Measurements from ENCODE around the gene EBI3. TPM values are rescaled to one million over a fixed set of nuclear protein-coding genes. Genes with fewer than 3 reads are reported as not detected.
"Not testable (repeated sequence)": the region's sequence is repeated elsewhere in the genome, so short reads cannot be mapped to it uniquely, and the experiment has no call there.

EBI3 gene
- 10 to 100 TPM; 21.8 to 29.9 TPM for total RNA-seq

GRCh38 chr19:4229179-4229931 is at the start of gene EBI3:
Gene EBI3 (plus strand): TSS chr19:4229523. CDS start chr19:4229551, 28 bp downstream.
- Mint-ChIP-seq H3K27me3 (ENCODE audit: low read depth) (no peaks in the 10 kb centered on the region), H3K9me3 (no peaks in the 10 kb centered on the region), H3K4me1 (ENCODE audit: low read depth) (peaks cover 17% of the 10 kb centered on the region), H3K27ac (peak within 1 kb of the TSS; percentile 43), H3K36me3 (ENCODE audit: insufficient read depth in 2 of 2) (peaks cover 0 to 1% of the 10 kb centered on the region in 2 donors), H3K4me3 (no peak within 1 kb of the TSS)
- ATAC-seq (replicated peaks in 1 of 2) (peak; percentile 88 to 91), DNase-seq (peak; percentile 85 to 88)

- Mint-ChIP-seq H3K27ac (peak overlapping the region; percentile 40), H3K4me1 (ENCODE audit: low read depth) (peaks cover 44% of the 10 kb centered on the region)
- no peak for DNase-seq
Measured at GRCh38 chr19:4181053-4181508, 48.2 kb upstream of the EBI3 start.

GRCh38 chr19:4182084-4182810 is 47.1 kb upstream of the EBI3 start, which contains the start of the genes ANKRD24 and SIRT6:
Gene ANKRD24 (plus strand): TSS chr19:4182689. CDS start chr19:4186426, 3,737 bp downstream.
Gene SIRT6 (minus strand): TSS chr19:4182563. CDS start chr19:4182539, 24 bp downstream.
- H3K36me3 Mint-ChIP-seq (ENCODE audit: insufficient read depth in 2 of 2), result peaks cover 5 to 6% of the 10 kb centered on the region in 2 donors
- H3K27ac Mint-ChIP-seq, result peak within 1 kb of the TSS; percentile 98
- ATAC-seq (replicated peaks in 1 of 2) (peak; percentile 92), DNase-seq (peak; percentile 97 to 98)
- H3K27me3 Mint-ChIP-seq (ENCODE audit: low read depth), result no peaks in the 10 kb centered on the region
- H3K4me3 Mint-ChIP-seq, result peak within 1 kb of the TSS; percentile 97
- H3K9me3 Mint-ChIP-seq, result no peaks in the 10 kb centered on the region
- H3K4me1 Mint-ChIP-seq (ENCODE audit: low read depth), result peaks cover 44% of the 10 kb centered on the region

More at GRCh38 chr19:4181053-4181508, 48.2 kb upstream of the EBI3 start:
- ATAC-seq (replicated peaks in 1 of 2), result no peak
- peaks cover 5 to 6% of the 10 kb centered on the region in 2 donors for H3K36me3 Mint-ChIP-seq (ENCODE audit: insufficient read depth in 2 of 2)
- peak overlapping the region; percentile 78 to 97 for H3K4me3 Mint-ChIP-seq
- no peaks in the 10 kb centered on the region for H3K9me3 Mint-ChIP-seq
- H3K27me3 Mint-ChIP-seq (ENCODE audit: low read depth), result no peaks in the 10 kb centered on the region

GRCh38 chr19:4183967-4184717 is 45.2 kb upstream of the EBI3 start:
- peaks cover 43% of the 10 kb centered on the region for H3K4me1 Mint-ChIP-seq (ENCODE audit: low read depth)
- no peak for DNase-seq
- H3K4me3 Mint-ChIP-seq, result peak overlapping the region; percentile 56 to 97
- no peak for ATAC-seq (replicated peaks in 1 of 2)
- no peaks in the 10 kb centered on the region for H3K9me3 Mint-ChIP-seq
- H3K27me3 Mint-ChIP-seq (ENCODE audit: low read depth), result no peaks in the 10 kb centered on the region
- H3K36me3 Mint-ChIP-seq (ENCODE audit: insufficient read depth in 2 of 2), result peaks cover 5% of the 10 kb centered on the region in 2 donors
- H3K27ac Mint-ChIP-seq, result no peak overlapping the region

- DNase-seq (no peak), ATAC-seq (replicated peaks in 1 of 2) (no peak)
- peaks cover 36% of the 10 kb centered on the region for H3K4me1 Mint-ChIP-seq (ENCODE audit: low read depth)
- H3K27ac Mint-ChIP-seq, result no peak overlapping the region
- no peaks in the 10 kb centered on the region for H3K27me3 Mint-ChIP-seq (ENCODE audit: low read depth)
- H3K9me3 Mint-ChIP-seq, result no peaks in the 10 kb centered on the region
- peak overlapping the region in 1 of 2 donors; percentile 27 for H3K4me3 Mint-ChIP-seq
- H3K36me3 Mint-ChIP-seq (ENCODE audit: insufficient read depth in 2 of 2), result peaks cover 0 to under 1% of the 10 kb centered on the region in 2 donors
Measured at GRCh38 chr19:4184718-4185352, 44.5 kb upstream of the EBI3 start.

GRCh38 chr19:4185413-4186086 is 43.8 kb upstream of the EBI3 start:
- Mint-ChIP-seq H3K36me3 (ENCODE audit: insufficient read depth in 2 of 2) (no peaks in the 10 kb centered on the region), H3K9me3 (no peaks in the 10 kb centered on the region), H3K27me3 (ENCODE audit: low read depth) (no peaks in the 10 kb centered on the region), H3K27ac (no peak overlapping the region), H3K4me3 (no peak overlapping the region), H3K4me1 (ENCODE audit: low read depth) (peaks cover 31% of the 10 kb centered on the region)
- no peak for ATAC-seq (replicated peaks in 1 of 2)
- no peak for DNase-seq

GRCh38 chr19:4186087-4186993 is 43.0 kb upstream of the EBI3 start:
- Mint-ChIP-seq H3K36me3 (ENCODE audit: insufficient read depth in 2 of 2) (no peaks in the 10 kb centered on the region), H3K4me1 (ENCODE audit: low read depth) (peaks cover 23% of the 10 kb centered on the region), H3K27ac (no peak overlapping the region), H3K9me3 (no peaks in the 10 kb centered on the region), H3K27me3 (ENCODE audit: low read depth) (no peaks in the 10 kb centered on the region), H3K4me3 (no peak overlapping the region)
- DNase-seq (peak; percentile 87 to 89), ATAC-seq (replicated peaks in 1 of 2) (peak; percentile 51 to 56)

GRCh38 chr19:4187313-4188122 is 41.8 kb upstream of the EBI3 start:
- no peak for ATAC-seq (replicated peaks in 1 of 2)
- no peak overlapping the region for H3K4me3 Mint-ChIP-seq
- no peaks in the 10 kb centered on the region for H3K36me3 Mint-ChIP-seq (ENCODE audit: insufficient read depth in 2 of 2)
- H3K4me1 Mint-ChIP-seq (ENCODE audit: low read depth), result peaks cover 14% of the 10 kb centered on the region
- H3K27ac Mint-ChIP-seq, result no peak overlapping the region
- no peaks in the 10 kb centered on the region for H3K9me3 Mint-ChIP-seq
- no peak for DNase-seq
- no peaks in the 10 kb centered on the region for H3K27me3 Mint-ChIP-seq (ENCODE audit: low read depth)

- Mint-ChIP-seq H3K27ac (no peak overlapping the region), H3K27me3 (ENCODE audit: low read depth) (peaks cover 6% of the 10 kb centered on the region), H3K4me1 (ENCODE audit: low read depth) (no peaks in the 10 kb centered on the region), H3K9me3 (no peaks in the 10 kb centered on the region), H3K36me3 (ENCODE audit: insufficient read depth in 2 of 2) (no peaks in the 10 kb centered on the region), H3K4me3 (no peak overlapping the region)
- DNase-seq (no peak), ATAC-seq (replicated peaks in 1 of 2) (no peak)
Measured at GRCh38 chr19:4189641-4190040, 39.7 kb upstream of the EBI3 start.

- not testable (repeated sequence) for H3K9me3 Mint-ChIP-seq; ATAC-seq (replicated peaks in 1 of 2); H3K27ac Mint-ChIP-seq; DNase-seq; H3K4me1 Mint-ChIP-seq (ENCODE audit: low read depth); H3K4me3 Mint-ChIP-seq; H3K36me3 Mint-ChIP-seq (ENCODE audit: insufficient read depth in 2 of 2)
- H3K27me3 Mint-ChIP-seq (ENCODE audit: low read depth), result peaks cover 19% of the 10 kb centered on the region
Measured at GRCh38 chr19:4192537-4192936, 36.8 kb upstream of the EBI3 start.

- H3K27me3 Mint-ChIP-seq (ENCODE audit: low read depth), result peaks cover 33% of the 10 kb centered on the region
- peaks cover 5% of the 10 kb centered on the region for H3K4me1 Mint-ChIP-seq (ENCODE audit: low read depth)
- H3K9me3 Mint-ChIP-seq, result peaks cover 8% of the 10 kb centered on the region in 2 donors
- peaks cover 8% of the 10 kb centered on the region in 2 donors for H3K36me3 Mint-ChIP-seq (ENCODE audit: insufficient read depth in 2 of 2)
- DNase-seq, result no peak
- H3K4me3 Mint-ChIP-seq, result no peak overlapping the region
- ATAC-seq (replicated peaks in 1 of 2), result no peak
- no peak overlapping the region for H3K27ac Mint-ChIP-seq
Measured at GRCh38 chr19:4194353-4194752, 35.0 kb upstream of the EBI3 start.
